ENCODE measurements around the gene PTGER1. TPM values are rescaled to one million over a fixed set of nuclear protein-coding genes. Genes with fewer than 3 reads are reported as not detected.

Gene PTGER1
- under 1 TPM in 1 of 2 experiments, not detected in 1; 0.40 TPM for total RNA-seq

GRCh38 chr19:14475251-14476073, at the start of gene PTGER1:
Gene PTGER1, minus strand, starts transcription at chr19:14475354. Its CDS starts 1,034 bp downstream, at chr19:14474320.
- peaks cover 16% of the 10 kb centered on the region for H3K27me3 Mint-ChIP-seq

GRCh38 chr19:14520543-14520942, 45.4 kb upstream of the PTGER1 start:
- ATAC-seq (no peak), DNase-seq (no peak)
- Mint-ChIP-seq H3K36me3 (peaks cover 18% of the 10 kb centered on the region), H3K27me3 (no peaks in the 10 kb centered on the region), H3K4me3 (no peak overlapping the region), H3K4me1 (peaks cover 58% of the 10 kb centered on the region), H3K9me3 (ENCODE audit: low read depth) (no peaks in the 10 kb centered on the region), H3K27ac (peak overlapping the region; percentile 92)
- CTCF ChIA-PET, result interaction anchor here (0.6 to 2.7 kb wide), 4 partner anchors 9 to 384 kb away, joined by 3 to 15 read pairs (median 4); partner anchors contain the start of gene ASF1B

More at GRCh38 chr19:14475251-14476073, at the start of gene PTGER1:
- peak; percentile 11 for ATAC-seq
- no peaks in the 10 kb centered on the region for H3K9me3 Mint-ChIP-seq (ENCODE audit: low read depth)
- no peak within 1 kb of the TSS for H3K27ac Mint-ChIP-seq
- no peak within 1 kb of the TSS for H3K4me3 Mint-ChIP-seq
- peaks cover 2% of the 10 kb centered on the region for H3K36me3 Mint-ChIP-seq
- peak; percentile 52 for DNase-seq
- peaks cover 28% of the 10 kb centered on the region for H3K4me1 Mint-ChIP-seq
- CTCF ChIA-PET, result interaction anchor here (0.6 to 1.4 kb wide), 8 partner anchors 9 to 338 kb away, joined by 3 to 8 read pairs (median 4); partner anchors contain the start of genes ASF1B and GIPC1

GRCh38 chr19:14519860-14520407, 44.8 kb upstream of the PTGER1 start:
- peaks cover 24% of the 10 kb centered on the region for H3K36me3 Mint-ChIP-seq
- H3K9me3 Mint-ChIP-seq (ENCODE audit: low read depth), result no peaks in the 10 kb centered on the region
- peaks cover 65% of the 10 kb centered on the region for H3K4me1 Mint-ChIP-seq
- H3K27ac Mint-ChIP-seq, result peak overlapping the region; percentile 92
- H3K27me3 Mint-ChIP-seq, result no peaks in the 10 kb centered on the region
- peak overlapping the region; percentile 83 for H3K4me3 Mint-ChIP-seq
- DNase-seq (no peak), ATAC-seq (no peak)
- CTCF ChIA-PET, result interaction anchor here (1.2 kb wide), 1 partner anchor 383 kb away, joined by 6 read pairs; the partner anchor contains the start of gene ASF1B

GRCh38 chr19:14519245-14519859, 44.2 kb upstream of the PTGER1 start:
- Mint-ChIP-seq H3K36me3 (peaks cover 29% of the 10 kb centered on the region), H3K27me3 (no peaks in the 10 kb centered on the region), H3K9me3 (ENCODE audit: low read depth) (no peaks in the 10 kb centered on the region), H3K4me3 (peak overlapping the region; percentile 83), H3K4me1 (peaks cover 70% of the 10 kb centered on the region), H3K27ac (peak overlapping the region; percentile 93)
- DNase-seq (no peak), ATAC-seq (no peak)
- CTCF ChIA-PET, result interaction anchor here (1.2 to 4.5 kb wide), 2 partner anchors 13 to 383 kb away, joined by 6 to 73 read pairs; partner anchors contain the start of gene ASF1B

GRCh38 chr19:14517840-14518505, 42.8 kb upstream of the PTGER1 start, which contains the start of gene DNAJB1:
Gene DNAJB1, minus strand, starts transcription at chr19:14518397. Its CDS starts 48 bp downstream, at chr19:14518349.
- Mint-ChIP-seq H3K36me3 (peaks cover 34% of the 10 kb centered on the region), H3K4me3 (peak within 1 kb of the TSS; percentile 83), H3K4me1 (peaks cover 65% of the 10 kb centered on the region), H3K9me3 (ENCODE audit: low read depth) (no peaks in the 10 kb centered on the region), H3K27me3 (no peaks in the 10 kb centered on the region), H3K27ac (peak within 1 kb of the TSS; percentile 93)
- peak; percentile 82 for DNase-seq
- CTCF ChIA-PET, result interaction anchor here (0.7 to 4.5 kb wide), 10 partner anchors 12 to 381 kb away, joined by 3 to 73 read pairs (median 3); partner anchors contain the start of genes ADGRE5, ASF1B and NDUFB7
- ATAC-seq, result peak; percentile 69

GRCh38 chr19:14517446-14517839, 42.3 kb upstream of the PTGER1 start:
- Mint-ChIP-seq H3K36me3 (peaks cover 34% of the 10 kb centered on the region), H3K27me3 (no peaks in the 10 kb centered on the region), H3K4me1 (peaks cover 63% of the 10 kb centered on the region), H3K27ac (peak overlapping the region; percentile 75), H3K4me3 (peak overlapping the region; percentile 83), H3K9me3 (ENCODE audit: low read depth) (no peaks in the 10 kb centered on the region)
- DNase-seq, result no peak
- CTCF ChIA-PET, result interaction anchor here (1.0 to 4.5 kb wide), 5 partner anchors 11 to 381 kb away, joined by 3 to 73 read pairs (median 3); partner anchors contain the start of genes ASF1B and NDUFB7
- no peak for ATAC-seq

GRCh38 chr19:14516746-14517438, 41.7 kb upstream of the PTGER1 start:
- Mint-ChIP-seq H3K27ac (peak overlapping the region; percentile 75), H3K27me3 (no peaks in the 10 kb centered on the region), H3K9me3 (ENCODE audit: low read depth) (no peaks in the 10 kb centered on the region), H3K36me3 (peaks cover 34% of the 10 kb centered on the region), H3K4me1 (peaks cover 57% of the 10 kb centered on the region), H3K4me3 (peak overlapping the region; percentile 83)
- ATAC-seq (no peak), DNase-seq (peak; percentile 61)
- CTCF ChIA-PET, result interaction anchor here (1.0 to 4.5 kb wide), 3 partner anchors 10 to 380 kb away, joined by 3 to 73 read pairs (median 4); partner anchors contain the start of genes ASF1B and NDUFB7

GRCh38 chr19:14516048-14516534, 40.9 kb upstream of the PTGER1 start:
- H3K27ac Mint-ChIP-seq, result peak overlapping the region; percentile 75
- CTCF ChIA-PET, result interaction anchor here (1.6 to 4.5 kb wide), 2 partner anchors 10 to 14 kb away, joined by 4 to 73 read pairs; no protein-coding TSS in a partner anchor
- peaks cover 34% of the 10 kb centered on the region for H3K36me3 Mint-ChIP-seq
- no peaks in the 10 kb centered on the region for H3K9me3 Mint-ChIP-seq (ENCODE audit: low read depth)
- DNase-seq, result peak; percentile 48
- H3K27me3 Mint-ChIP-seq, result no peaks in the 10 kb centered on the region
- peaks cover 52% of the 10 kb centered on the region for H3K4me1 Mint-ChIP-seq
- ATAC-seq, result no peak
- peak overlapping the region; percentile 83 for H3K4me3 Mint-ChIP-seq

- Mint-ChIP-seq H3K27me3 (no peaks in the 10 kb centered on the region), H3K36me3 (peaks cover 34% of the 10 kb centered on the region), H3K9me3 (ENCODE audit: low read depth) (no peaks in the 10 kb centered on the region), H3K4me3 (peak overlapping the region; percentile 83), H3K4me1 (peaks cover 55% of the 10 kb centered on the region), H3K27ac (peak overlapping the region; percentile 75)
- CTCF ChIA-PET, result interaction anchor here (1.6 to 4.5 kb wide), 2 partner anchors 9 to 13 kb away, joined by 4 to 73 read pairs; no protein-coding TSS in a partner anchor
- DNase-seq, result no peak
- no peak for ATAC-seq
Observed at GRCh38 chr19:14515501-14516047, 40.4 kb upstream of the PTGER1 start.

- no peak overlapping the region for H3K4me3 Mint-ChIP-seq
- no peak for ATAC-seq
- H3K9me3 Mint-ChIP-seq (ENCODE audit: low read depth), result no peaks in the 10 kb centered on the region
- peaks cover 34% of the 10 kb centered on the region for H3K36me3 Mint-ChIP-seq
- CTCF ChIA-PET, result interaction anchor here (1.6 to 4.5 kb wide), 4 partner anchors 8 to 42 kb away, joined by 4 to 73 read pairs (median 6); no protein-coding TSS in a partner anchor
- H3K4me1 Mint-ChIP-seq, result peaks cover 46% of the 10 kb centered on the region
- H3K27ac Mint-ChIP-seq, result no peak overlapping the region
- DNase-seq, result no peak
- no peaks in the 10 kb centered on the region for H3K27me3 Mint-ChIP-seq
Observed at GRCh38 chr19:14514215-14514863, 39.2 kb upstream of the PTGER1 start.

- ATAC-seq (no peak), DNase-seq (no peak)
- Mint-ChIP-seq H3K9me3 (ENCODE audit: low read depth) (no peaks in the 10 kb centered on the region), H3K27ac (no peak overlapping the region), H3K4me1 (peaks cover 46% of the 10 kb centered on the region), H3K36me3 (peaks cover 34% of the 10 kb centered on the region), H3K4me3 (no peak overlapping the region), H3K27me3 (no peaks in the 10 kb centered on the region)
- CTCF ChIA-PET, result interaction anchor here (2.0 kb wide), 1 partner anchor 44 kb away, joined by 6 read pairs; no protein-coding TSS in a partner anchor
Observed at GRCh38 chr19:14512406-14512961, 37.3 kb upstream of the PTGER1 start.

Measured in activated CD8-positive, alpha-beta memory T cell treated with anti-CD3 and anti-CD28 coated beads, Interleukin-2, amount 10 ng/mL, durations not matched to agents 7 days and 5 days (primary cell).